Astrocyte of the cerebellum (primary cell): ENCODE measurements around the gene FOXG1.

Experiments used
- DNase-seq: peaks from one replicate; pipeline ENCODE4 v3.0.0-alpha.2; 2011; ENCODE audit warnings: low read depth
- H3K4me3 ChIP-seq: 2 replicates; pipeline ENCODE4 v1.5.1; 2011; ENCODE audit warnings: mild to moderate bottlenecking, low read depth, low read length, moderate library complexity
- in situ Hi-C: cut with HindIII; loops from 2 replicates; pipeline ENCODE4 v1.10.0; 2017; ENCODE audit warnings: low sequenced_read_pairs
- TF ChIP-seq, protein P1 (sequence below): IDR thresholded peaks from 2 replicates; pipeline ENCODE4 v1.5.1; 2012; ENCODE audit warnings: low read length, low read depth, moderate library complexity, mild to moderate bottlenecking; ENCODE audit errors: missing control alignments

The FOXG1 gene

DNA sequence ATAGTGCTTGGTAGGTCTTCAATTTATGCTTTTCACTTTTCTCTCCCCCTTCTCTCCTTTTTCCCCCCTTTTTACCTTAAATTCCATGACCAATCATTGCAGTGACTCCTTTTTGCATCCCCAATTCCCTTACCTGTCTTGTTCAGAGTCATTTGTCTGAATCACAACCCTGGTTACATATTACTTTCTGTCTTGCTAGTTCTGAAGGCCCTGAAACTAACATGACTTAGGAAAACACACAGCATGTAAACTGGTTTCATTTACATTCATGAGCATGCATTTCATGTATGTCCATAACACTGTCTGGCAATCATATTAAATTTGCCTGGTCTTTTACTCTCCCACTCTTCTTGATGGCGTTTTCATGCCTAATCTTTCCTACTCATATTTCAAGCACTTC is 20.3 kb upstream of the FOXG1 start:
- TF ChIP-seq, protein P1, sequence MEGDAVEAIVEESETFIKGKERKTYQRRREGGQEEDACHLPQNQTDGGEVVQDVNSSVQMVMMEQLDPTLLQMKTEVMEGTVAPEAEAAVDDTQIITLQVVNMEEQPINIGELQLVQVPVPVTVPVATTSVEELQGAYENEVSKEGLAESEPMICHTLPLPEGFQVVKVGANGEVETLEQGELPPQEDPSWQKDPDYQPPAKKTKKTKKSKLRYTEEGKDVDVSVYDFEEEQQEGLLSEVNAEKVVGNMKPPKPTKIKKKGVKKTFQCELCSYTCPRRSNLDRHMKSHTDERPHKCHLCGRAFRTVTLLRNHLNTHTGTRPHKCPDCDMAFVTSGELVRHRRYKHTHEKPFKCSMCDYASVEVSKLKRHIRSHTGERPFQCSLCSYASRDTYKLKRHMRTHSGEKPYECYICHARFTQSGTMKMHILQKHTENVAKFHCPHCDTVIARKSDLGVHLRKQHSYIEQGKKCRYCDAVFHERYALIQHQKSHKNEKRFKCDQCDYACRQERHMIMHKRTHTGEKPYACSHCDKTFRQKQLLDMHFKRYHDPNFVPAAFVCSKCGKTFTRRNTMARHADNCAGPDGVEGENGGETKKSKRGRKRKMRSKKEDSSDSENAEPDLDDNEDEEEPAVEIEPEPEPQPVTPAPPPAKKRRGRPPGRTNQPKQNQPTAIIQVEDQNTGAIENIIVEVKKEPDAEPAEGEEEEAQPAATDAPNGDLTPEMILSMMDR = no peak
- DNase-seq = no peak
- in situ Hi-C loops = no loop called here
- no peak overlapping the region for H3K4me3 ChIP-seq

DNA sequence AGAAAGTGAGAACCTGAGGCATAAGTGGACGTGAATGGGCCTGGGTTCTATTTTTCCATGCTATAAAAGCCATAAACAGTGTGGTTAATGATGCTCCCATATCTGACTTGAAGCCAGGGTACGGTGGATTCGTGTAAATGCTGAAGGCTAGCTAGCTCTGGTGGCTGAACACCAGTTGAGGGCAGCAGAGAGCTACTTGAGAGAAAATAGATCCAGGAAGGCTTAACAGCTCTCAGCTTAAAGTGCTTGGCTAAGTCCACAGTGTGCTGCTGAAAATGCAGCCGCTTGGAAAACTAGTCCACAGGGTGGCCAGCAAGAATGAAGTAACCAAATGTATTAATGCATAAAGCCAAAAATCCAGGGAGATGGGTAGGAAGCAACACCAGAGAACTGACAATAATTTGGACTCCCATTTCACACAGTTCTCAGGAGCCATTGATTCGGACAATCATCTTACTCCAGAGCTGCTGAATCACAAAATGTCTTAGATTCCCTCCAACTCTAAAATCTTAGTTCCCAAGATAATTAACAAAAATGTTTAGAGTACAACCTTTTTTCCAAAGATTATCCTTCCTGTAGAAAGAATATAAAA is 15.0 kb upstream of the FOXG1 start:
- H3K4me3 ChIP-seq = no peak overlapping the region
- TF ChIP-seq, protein P1 = peak; percentile 85
- DNase-seq = peak; percentile 66
- in situ Hi-C loops = no loop called here

DNA sequence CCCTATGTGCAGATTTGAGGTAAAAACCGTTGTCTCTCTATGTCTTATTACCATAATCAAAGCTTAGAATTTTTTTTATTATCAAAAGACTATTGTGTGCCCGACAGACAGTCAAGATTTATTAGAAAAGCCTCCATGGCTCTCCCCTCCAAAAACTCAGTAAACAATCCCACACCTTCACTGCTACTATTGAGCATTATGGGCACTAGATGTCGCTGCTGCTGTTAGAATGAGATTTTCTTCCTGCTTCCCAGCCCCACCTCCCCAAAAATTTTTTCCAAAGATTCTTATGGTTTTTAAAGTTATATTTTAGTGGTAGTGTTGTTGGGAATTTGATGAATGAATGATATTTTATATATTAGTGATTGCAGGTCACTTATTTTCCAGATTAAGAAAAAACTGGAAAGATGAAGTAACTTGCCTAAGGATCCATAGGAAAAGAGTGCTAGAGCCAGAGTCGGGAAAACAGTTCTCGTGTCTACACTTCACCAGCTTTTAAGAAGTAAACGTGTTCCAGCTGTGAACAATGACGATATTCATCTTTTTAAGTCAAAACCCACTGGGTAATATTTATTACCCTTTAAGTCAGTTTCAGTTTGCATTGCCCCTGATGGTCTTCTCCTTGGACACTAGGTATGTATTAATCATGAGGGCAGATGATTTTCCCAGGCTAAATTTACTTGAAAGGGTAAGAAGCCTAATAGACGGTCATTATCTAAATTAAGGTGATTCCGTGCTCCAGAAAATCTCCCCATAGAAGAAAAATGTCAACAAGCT is 12.2 kb upstream of the FOXG1 start:
- in situ Hi-C loops = no loop called here
- TF ChIP-seq, protein P1 = peak; percentile 74
- DNase-seq = no peak
- no peak overlapping the region for H3K4me3 ChIP-seq

DNA sequence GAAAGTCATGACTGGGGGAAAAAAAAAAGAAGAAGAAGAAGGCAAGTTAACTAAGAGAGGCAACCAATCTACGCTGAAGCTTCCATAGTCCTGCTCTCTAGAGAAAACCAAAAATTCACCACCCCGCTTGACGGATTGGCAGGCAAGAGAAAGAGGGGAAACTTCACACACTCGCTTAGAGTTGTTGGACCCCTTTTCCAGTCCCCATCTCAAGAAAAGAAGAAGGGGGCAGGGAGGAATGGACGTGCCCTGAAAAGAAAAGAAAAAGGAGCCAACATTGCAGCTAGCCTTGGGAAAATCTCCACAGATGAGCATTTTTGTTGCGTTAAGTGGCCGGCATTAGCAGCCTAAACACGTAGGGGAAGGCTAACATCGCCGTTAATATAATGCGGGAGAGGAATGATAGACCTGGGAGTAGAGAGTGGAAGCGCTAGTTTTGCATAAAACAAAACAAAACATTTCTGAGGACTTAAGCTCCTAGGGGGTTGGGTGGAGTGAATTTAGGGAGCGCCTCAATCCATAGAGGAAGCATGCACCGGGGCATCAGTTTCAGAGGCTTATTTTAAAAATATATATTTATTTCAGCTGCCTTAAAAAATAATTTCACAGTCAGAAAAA is 11.3 kb upstream of the FOXG1 start:
- TF ChIP-seq, protein P1 = no peak
- in situ Hi-C loops = loop anchor here (5.0 kb wide), 1 partner anchor 787 kb away; no protein-coding TSS in a partner anchor

DNA sequence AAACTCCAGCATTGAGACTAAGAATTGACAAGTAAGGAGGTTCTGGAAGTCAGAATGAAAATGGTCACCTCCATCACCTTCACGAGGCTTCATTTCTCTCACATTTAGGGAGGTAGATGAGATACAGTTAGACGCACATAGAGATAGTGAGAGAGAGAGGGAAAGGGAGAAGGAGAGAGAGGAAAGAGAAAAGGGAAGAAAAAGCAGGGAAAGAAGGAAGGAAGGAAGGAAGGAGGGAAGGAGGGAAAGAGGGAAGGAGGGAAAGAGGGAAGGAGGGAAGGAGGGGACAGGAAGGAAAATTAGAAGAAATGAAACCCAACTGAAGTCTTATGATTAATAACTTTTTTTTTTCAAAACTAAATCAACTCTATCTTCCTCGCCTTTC is 10.7 kb upstream of the FOXG1 start:
- TF ChIP-seq, protein P1 = no peak
- in situ Hi-C loops = loop anchor here (5.0 kb wide), 1 partner anchor 786 kb away; no protein-coding TSS in a partner anchor
- no peak overlapping the region for H3K4me3 ChIP-seq
- no peak for DNase-seq

More for the DNA sequence above, 11.3 kb upstream of the FOXG1 start:
- peak overlapping the region; percentile 0 for H3K4me3 ChIP-seq
- DNase-seq = no peak

DNA sequence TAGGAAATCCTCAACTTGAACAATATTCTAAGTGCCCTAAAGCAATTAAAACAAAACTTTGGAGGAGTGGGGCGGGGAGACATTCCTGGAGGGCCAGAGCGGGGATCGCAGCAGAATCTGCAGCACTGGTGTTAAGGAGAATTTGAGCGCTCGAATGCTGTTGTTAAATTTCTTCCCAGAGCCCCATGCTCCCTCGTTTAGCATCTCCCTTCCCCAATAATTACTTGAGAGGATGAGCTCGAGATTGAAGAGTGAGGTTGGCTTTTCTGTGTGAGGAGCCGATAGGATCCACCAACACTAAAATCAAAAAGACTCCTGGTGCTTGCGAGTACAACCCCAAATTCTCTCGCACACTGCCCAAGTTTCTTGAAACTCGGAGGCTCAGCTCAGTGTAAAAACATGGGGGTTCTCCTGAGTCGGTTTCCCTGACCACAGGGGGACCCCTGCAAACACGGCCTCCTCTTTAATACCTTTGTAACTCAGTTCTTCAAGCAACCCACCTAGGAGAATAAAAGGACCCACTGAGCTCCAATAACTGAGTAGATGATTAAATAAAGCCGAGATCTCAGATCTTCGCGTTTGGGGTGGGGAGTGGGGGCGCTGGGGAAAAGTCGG is 10.2 kb upstream of the FOXG1 start:
- in situ Hi-C loops = loop anchor here (5.0 kb wide), 1 partner anchor 786 kb away; no protein-coding TSS in a partner anchor
- no peak for DNase-seq
- TF ChIP-seq, protein P1 = no peak
- H3K4me3 ChIP-seq = peak overlapping the region; percentile 30
